ENCODE measurements around the gene GLE1.

DNA sequence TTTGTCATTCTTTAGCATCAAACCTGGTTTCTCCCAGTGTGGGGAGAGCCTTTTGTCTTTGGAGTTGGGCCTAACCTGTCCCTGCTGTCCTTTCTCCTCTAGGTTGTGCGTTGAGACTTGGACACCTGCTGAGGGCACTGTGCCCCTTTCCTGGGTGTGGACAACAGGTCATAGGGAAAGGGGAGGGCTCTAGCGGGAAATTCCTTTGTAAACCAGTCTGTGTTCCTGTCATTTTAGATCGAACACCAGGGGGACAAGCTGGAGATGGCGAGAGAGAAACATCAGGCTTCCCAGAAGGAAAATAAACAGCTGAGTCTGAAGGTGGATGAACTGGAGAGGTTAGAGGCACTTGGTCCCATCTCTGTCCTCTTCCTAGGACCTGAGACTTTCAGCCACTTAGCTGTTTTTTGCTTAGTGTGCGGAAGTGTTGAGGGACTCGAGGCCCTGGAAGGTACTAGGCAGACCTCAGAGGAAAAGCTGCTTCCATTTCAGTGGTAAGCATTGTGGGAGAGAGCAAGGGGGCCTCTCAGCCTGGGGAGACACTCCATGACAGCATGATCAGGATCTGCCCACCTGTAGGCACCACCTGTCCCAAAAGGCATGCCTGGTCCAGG lies 8.6 kb upstream of the GLE1 start:
- TF ChIP-seq POLR2A (IDR thresholded peaks at IDR 0.05) (no peak), CTCF (IDR thresholded peaks at IDR 0.05) (no peak)

All from Peyer's patch (tissue), 4 donors.